ENCODE measurements around the gene AOAH.

AOAH gene

GRCh38 chr7:36625247-36625646, 99.0 kb downstream of the AOAH start:
- DNase-seq = no peak

- no peak for DNase-seq
Observed at GRCh38 chr7:36623247-36623646, 101.0 kb downstream of the AOAH start.

GRCh38 chr7:36621396-36621795, 102.9 kb downstream of the AOAH start:
- DNase-seq = no peak

- DNase-seq = no peak
Observed at GRCh38 chr7:36620166-36620708, 104.1 kb downstream of the AOAH start.

- DNase-seq = peak; percentile 58
Observed at GRCh38 chr7:36617408-36617807, 106.9 kb downstream of the AOAH start.

- DNase-seq = no peak
Observed at GRCh38 chr7:36615852-36616540, 108.3 kb downstream of the AOAH start.

GRCh38 chr7:36614959-36615358, 109.3 kb downstream of the AOAH start:
- no peak for DNase-seq

- DNase-seq = no peak
Observed at GRCh38 chr7:36613031-36613614, 111.2 kb downstream of the AOAH start.

- no peak for DNase-seq
Observed at GRCh38 chr7:36611703-36612102, 112.6 kb downstream of the AOAH start.

- no peak for DNase-seq
Observed at GRCh38 chr7:36607721-36608095, 116.6 kb downstream of the AOAH start.

- no peak for DNase-seq
Observed at GRCh38 chr7:36606976-36607720, 117.1 kb downstream of the AOAH start.

- DNase-seq = no peak
Observed at GRCh38 chr7:36606153-36606975, 117.9 kb downstream of the AOAH start.

- DNase-seq = no peak
Observed at GRCh38 chr7:36605261-36606051, 118.8 kb downstream of the AOAH start.

GRCh38 chr7:36604806-36605205, 119.5 kb downstream of the AOAH start:
- DNase-seq = no peak

GRCh38 chr7:36602934-36603887, 121.1 kb downstream of the AOAH start:
- DNase-seq = no peak

GRCh38 chr7:36602511-36602910, 121.8 kb downstream of the AOAH start:
- no peak for DNase-seq

GRCh38 chr7:36601601-36602000, 122.7 kb downstream of the AOAH start:
- DNase-seq = no peak

- no peak for DNase-seq
Observed at GRCh38 chr7:36600869-36601530, 123.3 kb downstream of the AOAH start.

- DNase-seq = no peak
Observed at GRCh38 chr7:36600314-36600682, 124.0 kb downstream of the AOAH start.

- DNase-seq = no peak
Observed at GRCh38 chr7:36599645-36600313, 124.5 kb downstream of the AOAH start.

All from DMS 273 treated with DMSO at 0.1 percent for 48 hours (cell line).